Measurements from ENCODE around the gene FCHSD2. TPM values are rescaled to one million over a fixed set of nuclear protein-coding genes. Genes with fewer than 3 reads are reported as not detected.

FCHSD2 gene
- total and polyA plus RNA-seq, 2 of the 13 experiments (the other 11 are each of a cell fraction or from before 2014, with no cell fraction given): 20.5 to 24.8 TPM

DNA sequence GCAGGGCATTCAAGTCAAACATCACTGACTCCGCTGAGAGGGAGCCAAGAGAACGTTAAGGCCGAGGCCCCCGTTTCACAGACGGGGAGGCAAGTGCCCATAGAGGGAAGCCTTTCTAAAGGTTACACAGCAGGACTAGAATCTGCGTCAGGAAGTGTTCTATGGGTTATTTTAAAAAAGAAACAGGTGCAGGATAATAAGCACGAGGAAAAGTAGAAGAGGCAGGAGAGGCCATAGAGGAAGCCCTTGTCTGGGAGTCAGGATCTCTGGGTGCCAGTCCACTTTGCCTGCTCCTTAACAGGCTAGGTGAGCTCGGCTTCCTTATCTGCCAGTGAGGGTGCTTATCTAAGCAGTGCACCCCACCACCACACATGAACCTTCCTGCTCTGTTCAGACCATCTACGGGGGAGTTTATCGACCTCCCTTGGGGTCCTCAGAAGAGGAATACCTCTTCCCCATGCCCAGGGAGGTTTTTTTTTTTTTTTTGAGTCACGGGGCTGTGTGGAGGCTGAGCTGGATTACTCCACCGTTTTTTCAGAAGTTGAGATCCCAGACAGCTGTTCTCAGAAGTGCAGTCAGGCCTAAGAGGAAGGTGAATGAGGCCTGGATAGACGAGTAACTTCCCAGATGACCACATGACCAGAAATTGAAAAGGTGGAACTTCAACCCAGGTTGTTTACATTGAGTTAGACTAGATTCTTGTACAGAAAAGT lies 1.2 kb upstream of the FCHSD2 start (continued):
- TF ChIP-seq, protein P1, sequence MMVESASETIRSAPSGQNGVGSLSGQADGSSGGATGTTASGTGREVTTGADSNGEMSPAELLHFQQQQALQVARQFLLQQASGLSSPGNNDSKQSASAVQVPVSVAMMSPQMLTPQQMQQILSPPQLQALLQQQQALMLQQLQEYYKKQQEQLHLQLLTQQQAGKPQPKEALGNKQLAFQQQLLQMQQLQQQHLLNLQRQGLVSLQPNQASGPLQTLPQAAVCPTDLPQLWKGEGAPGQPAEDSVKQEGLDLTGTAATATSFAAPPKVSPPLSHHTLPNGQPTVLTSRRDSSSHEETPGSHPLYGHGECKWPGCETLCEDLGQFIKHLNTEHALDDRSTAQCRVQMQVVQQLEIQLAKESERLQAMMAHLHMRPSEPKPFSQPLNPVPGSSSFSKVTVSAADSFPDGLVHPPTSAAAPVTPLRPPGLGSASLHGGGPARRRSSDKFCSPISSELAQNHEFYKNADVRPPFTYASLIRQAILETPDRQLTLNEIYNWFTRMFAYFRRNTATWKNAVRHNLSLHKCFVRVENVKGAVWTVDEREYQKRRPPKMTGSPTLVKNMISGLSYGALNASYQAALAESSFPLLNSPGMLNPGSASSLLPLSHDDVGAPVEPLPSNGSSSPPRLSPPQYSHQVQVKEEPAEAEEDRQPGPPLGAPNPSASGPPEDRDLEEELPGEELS (CRISPR knock-in tag; IDR thresholded peaks at IDR 0.05): peak; percentile 40; the same call in 1 of the 2 replicates
- TF ChIP-seq POLR2AphosphoS5 (IDR thresholded peaks at IDR 0.05; ENCODE audit: low read depth, low read length): peak; percentile 80
- no peak for TF ChIP-seq ZNF713 (CRISPR knock-in tag; IDR thresholded peaks at IDR 0.05)
- TF ChIP-seq ASH2L (IDR thresholded peaks at IDR 0.05; ENCODE audit: insufficient read length, low read depth, low read length): no peak
- no peak for TF ChIP-seq ZNF20 (CRISPR knock-in tag; IDR thresholded peaks at IDR 0.05)
- no peak for TF ChIP-seq CEBPB (IDR thresholded peaks at IDR 0.05; ENCODE audit: borderline replicate concordance, low read depth, low read length)
- TF ChIP-seq, protein P2, sequence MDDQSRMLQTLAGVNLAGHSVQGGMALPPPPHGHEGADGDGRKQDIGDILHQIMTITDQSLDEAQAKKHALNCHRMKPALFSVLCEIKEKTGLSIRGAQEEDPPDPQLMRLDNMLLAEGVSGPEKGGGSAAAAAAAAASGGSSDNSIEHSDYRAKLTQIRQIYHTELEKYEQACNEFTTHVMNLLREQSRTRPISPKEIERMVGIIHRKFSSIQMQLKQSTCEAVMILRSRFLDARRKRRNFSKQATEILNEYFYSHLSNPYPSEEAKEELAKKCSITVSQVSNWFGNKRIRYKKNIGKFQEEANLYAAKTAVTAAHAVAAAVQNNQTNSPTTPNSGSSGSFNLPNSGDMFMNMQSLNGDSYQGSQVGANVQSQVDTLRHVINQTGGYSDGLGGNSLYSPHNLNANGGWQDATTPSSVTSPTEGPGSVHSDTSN (CRISPR knock-in tag; IDR thresholded peaks at IDR 0.05; ENCODE audit: borderline replicate concordance): no peak
- TF ChIP-seq STAT5B (CRISPR knock-in tag; IDR thresholded peaks at IDR 0.05): no peak
- no peak for TF ChIP-seq KLF11 (CRISPR knock-in tag; IDR thresholded peaks at IDR 0.05)
- TF ChIP-seq KAT8 (CRISPR knock-in tag; IDR thresholded peaks at IDR 0.05): peak; percentile 51; the same call in 1 of the 2 replicates
- TF ChIP-seq, protein P3, sequence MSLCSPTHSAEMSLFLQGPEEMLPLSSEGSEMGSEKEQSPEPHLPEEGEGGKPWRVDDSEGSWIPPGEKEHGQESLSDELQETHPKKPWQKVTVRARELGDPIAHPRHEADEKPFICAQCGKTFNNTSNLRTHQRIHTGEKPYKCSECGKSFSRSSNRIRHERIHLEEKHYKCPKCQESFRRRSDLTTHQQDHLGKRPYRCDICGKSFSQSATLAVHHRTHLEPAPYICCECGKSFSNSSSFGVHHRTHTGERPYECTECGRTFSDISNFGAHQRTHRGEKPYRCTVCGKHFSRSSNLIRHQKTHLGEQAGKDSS (CRISPR knock-in tag; IDR thresholded peaks at IDR 0.05; ENCODE audit: borderline replicate concordance, low read depth): no peak
- TF ChIP-seq, protein P4, sequence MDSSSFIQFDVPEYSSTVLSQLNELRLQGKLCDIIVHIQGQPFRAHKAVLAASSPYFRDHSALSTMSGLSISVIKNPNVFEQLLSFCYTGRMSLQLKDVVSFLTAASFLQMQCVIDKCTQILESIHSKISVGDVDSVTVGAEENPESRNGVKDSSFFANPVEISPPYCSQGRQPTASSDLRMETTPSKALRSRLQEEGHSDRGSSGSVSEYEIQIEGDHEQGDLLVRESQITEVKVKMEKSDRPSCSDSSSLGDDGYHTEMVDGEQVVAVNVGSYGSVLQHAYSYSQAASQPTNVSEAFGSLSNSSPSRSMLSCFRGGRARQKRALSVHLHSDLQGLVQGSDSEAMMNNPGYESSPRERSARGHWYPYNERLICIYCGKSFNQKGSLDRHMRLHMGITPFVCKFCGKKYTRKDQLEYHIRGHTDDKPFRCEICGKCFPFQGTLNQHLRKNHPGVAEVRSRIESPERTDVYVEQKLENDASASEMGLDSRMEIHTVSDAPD (CRISPR knock-in tag; IDR thresholded peaks at IDR 0.05): no peak
- peak; percentile 30; the same call in 1 of the 2 replicates for TF ChIP-seq MED1 (CRISPR knock-in tag; IDR thresholded peaks at IDR 0.05)
- TF ChIP-seq ZNF598 (CRISPR knock-in tag; IDR thresholded peaks at IDR 0.05; ENCODE audit: borderline replicate concordance): no peak
- TF ChIP-seq, protein P5, sequence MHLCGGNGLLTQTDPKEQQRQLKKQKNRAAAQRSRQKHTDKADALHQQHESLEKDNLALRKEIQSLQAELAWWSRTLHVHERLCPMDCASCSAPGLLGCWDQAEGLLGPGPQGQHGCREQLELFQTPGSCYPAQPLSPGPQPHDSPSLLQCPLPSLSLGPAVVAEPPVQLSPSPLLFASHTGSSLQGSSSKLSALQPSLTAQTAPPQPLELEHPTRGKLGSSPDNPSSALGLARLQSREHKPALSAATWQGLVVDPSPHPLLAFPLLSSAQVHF (CRISPR knock-in tag; IDR thresholded peaks at IDR 0.05): 0 out of 2 replicates have a peak, but pooled peaks have one; percentile 10
- TF ChIP-seq, protein P6, sequence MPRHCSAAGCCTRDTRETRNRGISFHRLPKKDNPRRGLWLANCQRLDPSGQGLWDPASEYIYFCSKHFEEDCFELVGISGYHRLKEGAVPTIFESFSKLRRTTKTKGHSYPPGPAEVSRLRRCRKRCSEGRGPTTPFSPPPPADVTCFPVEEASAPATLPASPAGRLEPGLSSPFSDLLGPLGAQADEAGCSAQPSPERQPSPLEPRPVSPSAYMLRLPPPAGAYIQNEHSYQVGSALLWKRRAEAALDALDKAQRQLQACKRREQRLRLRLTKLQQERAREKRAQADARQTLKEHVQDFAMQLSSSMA (CRISPR knock-in tag; IDR thresholded peaks at IDR 0.05): no peak
- TF ChIP-seq ZNF552 (CRISPR knock-in tag; IDR thresholded peaks at IDR 0.05; ENCODE audit: borderline replicate concordance): no peak
- TF ChIP-seq, protein P7, sequence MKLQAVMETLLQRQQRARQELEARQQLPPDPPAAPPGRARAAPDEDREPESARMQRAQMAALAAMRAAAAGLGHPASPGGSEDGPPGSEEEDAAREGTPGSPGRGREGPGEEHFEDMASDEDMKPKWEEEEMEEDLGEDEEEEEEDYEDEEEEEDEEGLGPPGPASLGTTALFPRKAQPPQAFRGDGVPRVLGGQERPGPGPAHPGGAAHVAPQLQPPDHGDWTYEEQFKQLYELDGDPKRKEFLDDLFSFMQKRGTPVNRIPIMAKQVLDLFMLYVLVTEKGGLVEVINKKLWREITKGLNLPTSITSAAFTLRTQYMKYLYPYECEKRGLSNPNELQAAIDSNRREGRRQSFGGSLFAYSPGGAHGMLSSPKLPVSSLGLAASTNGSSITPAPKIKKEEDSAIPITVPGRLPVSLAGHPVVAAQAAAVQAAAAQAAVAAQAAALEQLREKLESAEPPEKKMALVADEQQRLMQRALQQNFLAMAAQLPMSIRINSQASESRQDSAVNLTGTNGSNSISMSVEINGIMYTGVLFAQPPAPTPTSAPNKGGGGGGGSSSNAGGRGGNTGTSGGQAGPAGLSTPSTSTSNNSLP (IDR thresholded peaks at IDR 0.05; ENCODE audit: low read depth, low read length): no peak
- TF ChIP-seq ZNF550 (CRISPR knock-in tag; IDR thresholded peaks at IDR 0.05; ENCODE audit: borderline replicate concordance): 0 out of 2 replicates have a peak, but pooled peaks have one; percentile 50
- no peak for TF ChIP-seq SMARCC2 (IDR thresholded peaks at IDR 0.05)
- peak; percentile 53; the same call in 1 of the 2 replicates for TF ChIP-seq ZFP1 (CRISPR knock-in tag; IDR thresholded peaks at IDR 0.05)
